ENCODE data around the gene NR5A1. TPM values are rescaled to one million over a fixed set of nuclear protein-coding genes. Genes with fewer than 3 reads are reported as not detected.

Gene NR5A1
- total and polyA plus RNA-seq, 2 of the 13 experiments (the other 11 are each of a cell fraction or from before 2014, with no cell fraction given) = 28.9 to 44.7 TPM

DNA sequence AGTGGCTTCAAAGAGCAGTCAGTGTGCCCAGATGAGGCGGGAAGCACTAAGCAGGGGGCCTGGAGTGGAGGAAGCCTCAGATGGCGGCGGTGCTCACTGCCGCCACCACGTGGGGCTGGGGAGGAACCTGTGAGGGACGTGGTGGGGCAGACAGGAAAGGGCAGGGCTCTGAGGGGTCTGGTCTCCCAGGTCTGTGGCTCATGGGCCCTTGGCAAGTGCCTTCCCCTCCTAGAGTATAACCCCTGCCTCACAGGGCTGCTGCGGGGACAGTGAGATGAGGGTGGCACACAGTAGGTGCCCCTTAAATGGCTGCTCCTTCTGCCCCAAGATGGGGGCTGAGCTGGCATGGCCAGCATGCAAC, 26.6 kb downstream of the NR5A1 start (continued):
- TF ChIP-seq, protein P1, sequence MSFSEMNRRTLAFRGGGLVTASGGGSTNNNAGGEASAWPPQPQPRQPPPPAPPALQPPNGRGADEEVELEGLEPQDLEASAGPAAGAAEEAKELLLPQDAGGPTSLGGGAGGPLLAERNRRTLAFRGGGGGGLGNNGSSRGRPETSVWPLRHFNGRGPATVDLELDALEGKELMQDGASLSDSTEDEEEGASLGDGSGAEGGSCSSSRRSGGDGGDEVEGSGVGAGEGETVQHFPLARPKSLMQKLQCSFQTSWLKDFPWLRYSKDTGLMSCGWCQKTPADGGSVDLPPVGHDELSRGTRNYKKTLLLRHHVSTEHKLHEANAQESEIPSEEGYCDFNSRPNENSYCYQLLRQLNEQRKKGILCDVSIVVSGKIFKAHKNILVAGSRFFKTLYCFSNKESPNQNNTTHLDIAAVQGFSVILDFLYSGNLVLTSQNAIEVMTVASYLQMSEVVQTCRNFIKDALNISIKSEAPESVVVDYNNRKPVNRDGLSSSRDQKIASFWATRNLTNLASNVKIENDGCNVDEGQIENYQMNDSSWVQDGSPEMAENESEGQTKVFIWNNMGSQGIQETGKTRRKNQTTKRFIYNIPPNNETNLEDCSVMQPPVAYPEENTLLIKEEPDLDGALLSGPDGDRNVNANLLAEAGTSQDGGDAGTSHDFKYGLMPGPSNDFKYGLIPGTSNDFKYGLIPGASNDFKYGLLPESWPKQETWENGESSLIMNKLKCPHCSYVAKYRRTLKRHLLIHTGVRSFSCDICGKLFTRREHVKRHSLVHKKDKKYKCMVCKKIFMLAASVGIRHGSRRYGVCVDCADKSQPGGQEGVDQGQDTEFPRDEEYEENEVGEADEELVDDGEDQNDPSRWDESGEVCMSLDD (CRISPR knock-in tag; IDR thresholded peaks at IDR 0.05; ENCODE audit: borderline replicate concordance) = no peak
- no peak for TF ChIP-seq ZNF776 (CRISPR knock-in tag; IDR thresholded peaks at IDR 0.05)
- TF ChIP-seq, protein P2, sequence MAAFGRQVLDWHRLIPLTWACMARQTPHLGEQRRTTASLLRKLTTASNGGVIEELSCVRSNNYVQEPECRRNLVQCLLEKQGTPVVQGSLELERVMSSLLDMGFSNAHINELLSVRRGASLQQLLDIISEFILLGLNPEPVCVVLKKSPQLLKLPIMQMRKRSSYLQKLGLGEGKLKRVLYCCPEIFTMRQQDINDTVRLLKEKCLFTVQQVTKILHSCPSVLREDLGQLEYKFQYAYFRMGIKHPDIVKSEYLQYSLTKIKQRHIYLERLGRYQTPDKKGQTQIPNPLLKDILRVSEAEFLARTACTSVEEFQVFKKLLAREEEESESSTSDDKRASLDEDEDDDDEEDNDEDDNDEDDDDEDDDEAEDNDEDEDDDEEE (CRISPR knock-in tag; IDR thresholded peaks at IDR 0.05) = no peak
- TF ChIP-seq ZNF274 (CRISPR knock-in tag; IDR thresholded peaks at IDR 0.05) = no peak
- TF ChIP-seq SATB2 (CRISPR knock-in tag; IDR thresholded peaks at IDR 0.05) = no peak
- no peak for TF ChIP-seq ZBTB7A (CRISPR knock-in tag; IDR thresholded peaks at IDR 0.05)
- TF ChIP-seq ONECUT2 (CRISPR knock-in tag; IDR thresholded peaks at IDR 0.05) = no peak
- TF ChIP-seq NFAT5 (CRISPR knock-in tag; IDR thresholded peaks at IDR 0.05) = no peak
- peak; percentile 47 for TF ChIP-seq RBM39 (IDR thresholded peaks at IDR 0.05; ENCODE audit: low read depth, low read length, poor library complexity, severe bottlenecking)
- no peak for TF ChIP-seq ZNF263 (CRISPR knock-in tag; IDR thresholded peaks at IDR 0.05)
- TF ChIP-seq, protein P3, sequence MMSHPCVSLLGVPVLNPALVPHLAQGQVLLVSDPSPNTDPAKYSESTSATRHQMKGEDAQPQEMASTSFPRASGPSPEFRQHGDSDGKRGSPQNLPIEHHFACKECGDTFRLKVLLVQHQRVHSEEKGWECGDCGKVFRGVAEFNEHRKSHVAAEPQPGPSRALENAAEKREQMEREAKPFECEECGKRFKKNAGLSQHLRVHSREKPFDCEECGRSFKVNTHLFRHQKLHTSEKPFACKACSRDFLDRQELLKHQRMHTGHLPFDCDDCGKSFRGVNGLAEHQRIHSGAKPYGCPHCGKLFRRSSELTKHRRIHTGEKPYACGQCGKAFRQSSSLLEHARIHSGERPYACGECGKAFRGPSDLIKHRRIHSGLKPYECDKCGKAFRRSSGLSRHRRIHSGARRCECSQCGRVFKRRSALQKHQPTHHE (CRISPR knock-in tag; IDR thresholded peaks at IDR 0.05; ENCODE audit: borderline replicate concordance) = no peak
- TF ChIP-seq ZNF335 (CRISPR knock-in tag; IDR thresholded peaks at IDR 0.05) = no peak
- TF ChIP-seq JUND (CRISPR knock-in tag; IDR thresholded peaks at IDR 0.05) = no peak
- TF ChIP-seq ZFP36L2 (CRISPR knock-in tag; IDR thresholded peaks at IDR 0.05) = no peak
- TF ChIP-seq ZZZ3 (CRISPR knock-in tag; IDR thresholded peaks at IDR 0.05; ENCODE audit: borderline replicate concordance) = no peak
